SK-N-SH (cell line): ENCODE data around the gene PPP3R1. TPM values are rescaled to one million over a fixed set of nuclear protein-coding genes. Genes with fewer than 3 reads are reported as not detected.

Experiments
- CTCF ChIA-PET: fragments of 300-600, 350-600 bp; formaldehyde crosslinking; extraction: SDS; loops from one replicate; lab custom pipeline; 2021; lab: Yijun Ruan, JAX
- POLR2A ChIA-PET: fragments of 350-600 bp; sonication (Branson Sonifier 250); formaldehyde crosslinking; extraction: SDS; loops from one replicate; lab custom pipeline; 2020; ENCODE audit warnings: antibody characterized with exemption, inconsistent platforms; lab: Yijun Ruan, JAX
- DNase-seq: peaks from one replicate; pipeline ENCODE4 v3.0.0; 2012
- H2AFZ ChIP-seq: fragments of 200-600 bp; sonication (generic); 2 replicates; pipeline ENCODE4 v1.8.1; 2016; ENCODE audit warnings: antibody characterized with exemption, mild to moderate bottlenecking, low read depth
- H3F3A ChIP-seq: fragments of 200-600 bp; sonication (generic); replicated peaks from 2 replicates; pipeline ENCODE3; 2016; ENCODE audit warnings: antibody characterized with exemption, mild to moderate bottlenecking; ENCODE audit not compliant: insufficient read depth
- H3K27ac ChIP-seq, 2 experiments: fragments of 200-500 bp in 1 of 2; fragments of 200-600 bp in 1 of 2; sonication (Bioruptor generic) in 1 of 2; sonication (generic), shearing (Covaris generic) in 1 of 2; 2 replicates each; pipeline versions ENCODE4 v1.5.1 to v1.6.1; 2014 to 2016; ENCODE audit warnings: low read depth in 2 of 2, inconsistent platforms in 1 of 2, low read length in 1 of 2, mild to moderate bottlenecking in 1 of 2, mixed read lengths in 1 of 2
- H3K27me3 ChIP-seq: fragments of 200-600 bp; sonication (generic), shearing (Covaris generic); 2 replicates; pipeline ENCODE4 v1.6.1; 2016; ENCODE audit warnings: mixed run types; ENCODE audit not compliant: insufficient read depth
- H3K36me3 ChIP-seq, 2 experiments: fragments of 200-500 bp in 1 of 2; fragments of 200-600 bp in 1 of 2; sonication (Bioruptor generic) in 1 of 2; sonication (generic) in 1 of 2; replicated peaks in 1 of 2; 2 replicates each; pipeline versions ENCODE3 to v1.5.1; 2014 to 2016; ENCODE audit warnings: low read length in 1 of 2, mild to moderate bottlenecking in 1 of 2; ENCODE audit not compliant: insufficient read depth in 2 of 2, control insufficient read depth in 1 of 2
- H3K4me1 ChIP-seq, 2 experiments: fragments of 200-500 bp in 1 of 2; fragments of 200-600 bp in 1 of 2; sonication (Bioruptor generic) in 1 of 2; sonication (generic), shearing (Covaris generic) in 1 of 2; 2 replicates each; pipeline versions ENCODE4 v1.5.1 to v1.6.1; 2014 to 2016; ENCODE audit warnings: low read depth in 1 of 2, low read length in 1 of 2, mixed run types in 1 of 2; ENCODE audit not compliant: insufficient read depth in 2 of 2, control insufficient read depth in 1 of 2
- H3K4me2 ChIP-seq: fragments of 200-600 bp; sonication (generic), shearing (Covaris generic); 2 replicates; pipeline ENCODE4 v1.6.1; 2017; ENCODE audit warnings: mixed run types
- H3K4me3 ChIP-seq, 2 experiments: fragments of 200-500 bp in 1 of 2; fragments of 200-600 bp in 1 of 2; sonication (Bioruptor generic) in 1 of 2; sonication (generic), shearing (Covaris generic) in 1 of 2; 2 replicates each; pipeline versions ENCODE4 v1.5.1 to v1.8.1; 2014 to 2016; ENCODE audit warnings: low read depth in 2 of 2, inconsistent platforms in 1 of 2, low read length in 1 of 2, mild to moderate bottlenecking in 1 of 2, mixed read lengths in 1 of 2, moderate library complexity in 1 of 2
- H3K79me2 ChIP-seq: fragments of 200-600 bp; sonication (generic); 2 replicates; pipeline ENCODE4 v1.8.1; 2017; ENCODE audit warnings: mild to moderate bottlenecking; ENCODE audit not compliant: insufficient read depth
- H3K9ac ChIP-seq: fragments of 200-600 bp; sonication (generic); 2 replicates; pipeline ENCODE4 v1.6.1; 2017; ENCODE audit warnings: mixed run types
- H3K9me2 ChIP-seq: fragments of 200-600 bp; sonication (generic); 2 replicates; pipeline ENCODE4 v1.6.1; 2017; ENCODE audit warnings: mixed run types
- H3K9me3 ChIP-seq: fragments of 200-600 bp; sonication (generic); 2 replicates; pipeline ENCODE4 v1.6.1; 2017; ENCODE audit warnings: mixed run types, mild to moderate bottlenecking, moderate library complexity
- H4K20me1 ChIP-seq: fragments of 200-600 bp; sonication (generic); 2 replicates; pipeline ENCODE4 v1.6.1; 2017; ENCODE audit warnings: mild to moderate bottlenecking, mixed run types; ENCODE audit not compliant: insufficient read depth
- CHD2 ChIP-seq: fragments of 150-350 bp; IDR thresholded peaks from 2 replicates; pipeline ENCODE4 v1.6.1; 2018; ENCODE audit warnings: low read length; ENCODE audit not compliant: partially characterized antibody
- ELF1 ChIP-seq: IDR thresholded peaks from 2 replicates; pipeline ENCODE4 v1.4.0; 2012
- EP300 ChIP-seq, 2 experiments: IDR thresholded peaks; 2 replicates each; pipeline versions ENCODE4 v1.4.0 to v1.6.1; 2012; ENCODE audit warnings: borderline replicate concordance in 1 of 2, low read depth in 1 of 2, low read length in 1 of 2
- EZH2phosphoT487 ChIP-seq: fragments of 200-600 bp; sonication (generic); IDR thresholded peaks from 2 replicates; pipeline ENCODE4 v1.6.1; 2017; ENCODE audit warnings: low read depth, mixed run types, mild to moderate bottlenecking, antibody characterized with exemption, moderate library complexity, borderline replicate concordance
- FOSL2 ChIP-seq: IDR thresholded peaks from 2 replicates; pipeline ENCODE4 v1.4.0; 2012; ENCODE audit warnings: low read depth, mild to moderate bottlenecking, moderate library complexity, borderline replicate concordance
- FOXJ3 ChIP-seq: sonication (generic); formaldehyde crosslinking; IDR thresholded peaks from 2 replicates; pipeline ENCODE4 v1.5.1; 2020; ENCODE audit warnings: mild to moderate bottlenecking, missing genetic modification reagents
- FOXM1 ChIP-seq: IDR thresholded peaks from 2 replicates; pipeline ENCODE4 v1.4.0; 2012; ENCODE audit warnings: low read depth, mild to moderate bottlenecking
- GABPA ChIP-seq: IDR thresholded peaks from 2 replicates; pipeline ENCODE4 v1.4.0; 2012; ENCODE audit warnings: low read depth, mild to moderate bottlenecking
- GATA2 ChIP-seq: sonication (generic); formaldehyde crosslinking; IDR thresholded peaks from 2 replicates; pipeline ENCODE4 v1.5.0; 2020; ENCODE audit warnings: mild to moderate bottlenecking, missing genetic modification reagents
- JUND ChIP-seq: IDR thresholded peaks from 2 replicates; pipeline ENCODE4 v1.4.0; 2012
- MEF2A ChIP-seq: IDR thresholded peaks from 2 replicates; pipeline ENCODE4 v1.4.0; 2012; ENCODE audit warnings: low read depth, borderline replicate concordance
- NFIC ChIP-seq: IDR thresholded peaks from 2 replicates; pipeline ENCODE4 v1.4.0; 2012; ENCODE audit warnings: borderline replicate concordance
- NRF1 ChIP-seq: IDR thresholded peaks from 2 replicates; pipeline ENCODE4 v1.6.1; 2012; ENCODE audit warnings: low read depth, mild to moderate bottlenecking, low read length
- RAD21 ChIP-seq: IDR thresholded peaks from 2 replicates; pipeline ENCODE4 v1.6.1; 2012; ENCODE audit warnings: mild to moderate bottlenecking, low read length
- RCOR1 ChIP-seq: fragments of 150-350 bp; IDR thresholded peaks from 2 replicates; pipeline ENCODE4 v1.6.1; 2017; ENCODE audit warnings: antibody characterized with exemption, low read length
- RFX5 ChIP-seq: IDR thresholded peaks from 2 replicates; pipeline ENCODE4 v1.6.1; 2012; ENCODE audit warnings: mild to moderate bottlenecking, improper control_type of control experiment, low read length
- RXRA ChIP-seq: IDR thresholded peaks from 2 replicates; pipeline ENCODE4 v1.4.0; 2012; ENCODE audit warnings: low read depth, mild to moderate bottlenecking, borderline replicate concordance
- SIN3A ChIP-seq: IDR thresholded peaks from 2 replicates; pipeline ENCODE4 v1.6.1; 2012; ENCODE audit warnings: low read depth, mild to moderate bottlenecking, low read length, moderate library complexity, borderline replicate concordance
- TAF1 ChIP-seq: IDR thresholded peaks from 2 replicates; pipeline ENCODE4 v1.6.1; 2012; ENCODE audit warnings: low read depth, mild to moderate bottlenecking, low read length, moderate library complexity, borderline replicate concordance
- TCF12 ChIP-seq: IDR thresholded peaks from 2 replicates; pipeline ENCODE4 v1.4.0; 2012
- TEAD4 ChIP-seq: IDR thresholded peaks from 2 replicates; pipeline ENCODE4 v1.4.0; 2012; ENCODE audit warnings: mild to moderate bottlenecking, borderline replicate concordance; ENCODE audit not compliant: insufficient read depth
- YY1 ChIP-seq: IDR thresholded peaks from 2 replicates; pipeline ENCODE4 v1.4.0; 2012; ENCODE audit warnings: low read depth, mild to moderate bottlenecking
- WGBS: methylation state at CpG from one replicate; pipeline ENCODE4 v1.1.6; 2017; ENCODE audit warnings: low lambda C conversion rate; 5-methylcytosine and 5-hydroxymethylcytosine counted together
- polyA plus RNA-seq, 3 experiments: library from polyadenylated mRNA; depleted of rRNA; stranded (reverse); fragments of >200 nt; gene quantifications; 2 replicates each; pipeline ENCODE4 v1.2.3, GENCODE V29; 2012
- TF ChIP-seq, protein P1 (sequence below): fragments of 200-600 bp; sonication (generic); IDR thresholded peaks from 2 replicates; pipeline ENCODE4 v1.6.1; 2017; ENCODE audit warnings: antibody characterized with exemption, mild to moderate bottlenecking, moderate library complexity
- TF ChIP-seq, protein P2 (sequence below): fragments of 150-350 bp; IDR thresholded peaks from 2 replicates; pipeline ENCODE4 v1.6.1; 2017; ENCODE audit warnings: antibody characterized with exemption, low read length, low read depth, borderline replicate concordance
- TF ChIP-seq, protein P3 (sequence below): IDR thresholded peaks from 2 replicates; pipeline ENCODE4 v1.4.0; 2012; ENCODE audit warnings: low read depth, borderline replicate concordance
- TF ChIP-seq, protein P4 (sequence below): IDR thresholded peaks from 2 replicates; pipeline ENCODE4 v1.4.0; 2012; ENCODE audit warnings: low read depth, borderline replicate concordance
- TF ChIP-seq, protein P5 (sequence below): fragments of 150-350 bp; IDR thresholded peaks from 2 replicates; pipeline ENCODE4 v1.6.1; 2016; ENCODE audit warnings: mild to moderate bottlenecking, low read depth, low read length
- TF ChIP-seq, protein P6 (sequence below): IDR thresholded peaks from 2 replicates; pipeline ENCODE4 v1.4.0; 2012; ENCODE audit warnings: low read depth

The PPP3R1 gene
- polyA plus RNA-seq, 1 of the 3 experiments (the other 2 are of a cell fraction), result 12.0 TPM

DNA sequence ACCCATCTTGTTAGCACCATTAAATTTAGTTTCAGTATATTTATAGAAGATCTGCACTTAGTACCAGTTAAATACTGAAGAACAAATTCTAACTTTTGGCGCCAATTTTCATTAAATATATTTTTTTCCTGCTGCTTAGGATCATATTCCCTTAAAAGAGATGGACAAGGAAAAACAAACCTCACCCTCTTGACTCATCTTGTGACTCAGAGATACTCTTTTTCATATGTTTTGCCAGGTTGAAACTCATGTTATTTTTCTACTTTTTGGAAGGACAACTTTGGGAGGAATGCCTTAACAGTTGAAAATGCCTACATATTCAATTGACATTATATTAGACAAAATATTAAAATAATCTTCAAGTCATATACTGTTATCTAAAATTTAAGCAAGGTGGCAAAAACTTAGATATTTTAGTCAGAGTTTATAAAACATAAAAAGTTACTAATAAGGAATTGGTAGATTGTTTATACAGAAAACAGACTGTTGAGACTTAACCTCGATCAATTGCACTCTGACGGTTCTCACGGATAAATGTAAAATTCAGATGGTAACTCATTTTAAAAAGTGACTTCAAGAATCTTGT is 58.5 kb downstream of the PPP3R1 start:
- peaks cover 28% of the 10 kb centered on the region for H3F3A ChIP-seq
- POLR2A ChIA-PET, result no interaction called here
- no peak overlapping the region for H3K9ac ChIP-seq
- peak overlapping the region in 1 of 2 experiments; percentile 61; a peak in 3 of 4 replicates for H3K27ac ChIP-seq
- peaks cover 2 to 15% of the 10 kb centered on the region in 2 experiments; a peak in 2 of 4 replicates for H3K4me1 ChIP-seq
- peaks cover 96% of the 10 kb centered on the region for H3K79me2 ChIP-seq
- CTCF ChIA-PET, result interaction anchor here (0.7 to 2.5 kb wide), 5 partner anchors 14 to 98 kb away, joined by 3 to 6 read pairs (median 4); no protein-coding TSS in a partner anchor
- no peak overlapping the region for H2AFZ ChIP-seq
- DNase-seq, result no peak
- no peak overlapping the region for H3K4me3 ChIP-seq
- WGBS, result 80% methylated on average over 4 of the region's 4 CpGs
- peaks cover 5 to 6% of the 10 kb centered on the region in 2 experiments for H3K36me3 ChIP-seq
- H3K27me3 ChIP-seq, result no peaks in the 10 kb centered on the region
- H3K4me2 ChIP-seq, result peak overlapping the region; percentile 12; the same call in 1 of the 2 replicates
- H3K9me3 ChIP-seq, result no peaks in the 10 kb centered on the region
- H3K9me2 ChIP-seq, result no peaks in the 10 kb centered on the region
- H4K20me1 ChIP-seq, result peaks cover 57% of the 10 kb centered on the region
- no peak for TF ChIP-seq RCOR1
- TF ChIP-seq FOXJ3, result no peak
- no peak for TF ChIP-seq TEAD4
- no peak for TF ChIP-seq ELF1
- TF ChIP-seq, protein P1, sequence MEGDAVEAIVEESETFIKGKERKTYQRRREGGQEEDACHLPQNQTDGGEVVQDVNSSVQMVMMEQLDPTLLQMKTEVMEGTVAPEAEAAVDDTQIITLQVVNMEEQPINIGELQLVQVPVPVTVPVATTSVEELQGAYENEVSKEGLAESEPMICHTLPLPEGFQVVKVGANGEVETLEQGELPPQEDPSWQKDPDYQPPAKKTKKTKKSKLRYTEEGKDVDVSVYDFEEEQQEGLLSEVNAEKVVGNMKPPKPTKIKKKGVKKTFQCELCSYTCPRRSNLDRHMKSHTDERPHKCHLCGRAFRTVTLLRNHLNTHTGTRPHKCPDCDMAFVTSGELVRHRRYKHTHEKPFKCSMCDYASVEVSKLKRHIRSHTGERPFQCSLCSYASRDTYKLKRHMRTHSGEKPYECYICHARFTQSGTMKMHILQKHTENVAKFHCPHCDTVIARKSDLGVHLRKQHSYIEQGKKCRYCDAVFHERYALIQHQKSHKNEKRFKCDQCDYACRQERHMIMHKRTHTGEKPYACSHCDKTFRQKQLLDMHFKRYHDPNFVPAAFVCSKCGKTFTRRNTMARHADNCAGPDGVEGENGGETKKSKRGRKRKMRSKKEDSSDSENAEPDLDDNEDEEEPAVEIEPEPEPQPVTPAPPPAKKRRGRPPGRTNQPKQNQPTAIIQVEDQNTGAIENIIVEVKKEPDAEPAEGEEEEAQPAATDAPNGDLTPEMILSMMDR, result no peak
- TF ChIP-seq CHD2, result no peak
- TF ChIP-seq RAD21, result no peak
- no peak for TF ChIP-seq YY1
- no peak for TF ChIP-seq GABPA
- peak; percentile 78 for TF ChIP-seq FOSL2
- TF ChIP-seq FOXM1, result no peak
- no peak for TF ChIP-seq NRF1
- 0 out of 2 replicates have a peak, but pooled peaks have one; percentile 36 for TF ChIP-seq TCF12
- TF ChIP-seq NFIC, result no peak; the same call in 1 of the 2 replicates
- TF ChIP-seq, protein P2, sequence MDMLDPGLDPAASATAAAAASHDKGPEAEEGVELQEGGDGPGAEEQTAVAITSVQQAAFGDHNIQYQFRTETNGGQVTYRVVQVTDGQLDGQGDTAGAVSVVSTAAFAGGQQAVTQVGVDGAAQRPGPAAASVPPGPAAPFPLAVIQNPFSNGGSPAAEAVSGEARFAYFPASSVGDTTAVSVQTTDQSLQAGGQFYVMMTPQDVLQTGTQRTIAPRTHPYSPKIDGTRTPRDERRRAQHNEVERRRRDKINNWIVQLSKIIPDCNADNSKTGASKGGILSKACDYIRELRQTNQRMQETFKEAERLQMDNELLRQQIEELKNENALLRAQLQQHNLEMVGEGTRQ, result no peak
- no peak for TF ChIP-seq RXRA
- no peak for TF ChIP-seq GATA2
- TF ChIP-seq JUND, result peak; percentile 44
- TF ChIP-seq, protein P3, sequence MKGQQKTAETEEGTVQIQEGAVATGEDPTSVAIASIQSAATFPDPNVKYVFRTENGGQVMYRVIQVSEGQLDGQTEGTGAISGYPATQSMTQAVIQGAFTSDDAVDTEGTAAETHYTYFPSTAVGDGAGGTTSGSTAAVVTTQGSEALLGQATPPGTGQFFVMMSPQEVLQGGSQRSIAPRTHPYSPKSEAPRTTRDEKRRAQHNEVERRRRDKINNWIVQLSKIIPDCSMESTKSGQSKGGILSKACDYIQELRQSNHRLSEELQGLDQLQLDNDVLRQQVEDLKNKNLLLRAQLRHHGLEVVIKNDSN, result no peak
- no peak for TF ChIP-seq EZH2phosphoT487
- TF ChIP-seq, protein P4, sequence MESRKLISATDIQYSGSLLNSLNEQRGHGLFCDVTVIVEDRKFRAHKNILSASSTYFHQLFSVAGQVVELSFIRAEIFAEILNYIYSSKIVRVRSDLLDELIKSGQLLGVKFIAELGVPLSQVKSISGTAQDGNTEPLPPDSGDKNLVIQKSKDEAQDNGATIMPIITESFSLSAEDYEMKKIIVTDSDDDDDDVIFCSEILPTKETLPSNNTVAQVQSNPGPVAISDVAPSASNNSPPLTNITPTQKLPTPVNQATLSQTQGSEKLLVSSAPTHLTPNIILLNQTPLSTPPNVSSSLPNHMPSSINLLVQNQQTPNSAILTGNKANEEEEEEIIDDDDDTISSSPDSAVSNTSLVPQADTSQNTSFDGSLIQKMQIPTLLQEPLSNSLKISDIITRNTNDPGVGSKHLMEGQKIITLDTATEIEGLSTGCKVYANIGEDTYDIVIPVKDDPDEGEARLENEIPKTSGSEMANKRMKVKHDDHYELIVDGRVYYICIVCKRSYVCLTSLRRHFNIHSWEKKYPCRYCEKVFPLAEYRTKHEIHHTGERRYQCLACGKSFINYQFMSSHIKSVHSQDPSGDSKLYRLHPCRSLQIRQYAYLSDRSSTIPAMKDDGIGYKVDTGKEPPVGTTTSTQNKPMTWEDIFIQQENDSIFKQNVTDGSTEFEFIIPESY, result no peak
- no peak for TF ChIP-seq EP300 (IDR thresholded peaks at IDR 0.05; ENCODE audit: borderline replicate concordance in 1 of 2, low read depth in 1 of 2, low read length in 1 of 2)
- no peak for TF ChIP-seq TAF1
- no peak for TF ChIP-seq MEF2A
- TF ChIP-seq RFX5, result no peak
- TF ChIP-seq, protein P5, sequence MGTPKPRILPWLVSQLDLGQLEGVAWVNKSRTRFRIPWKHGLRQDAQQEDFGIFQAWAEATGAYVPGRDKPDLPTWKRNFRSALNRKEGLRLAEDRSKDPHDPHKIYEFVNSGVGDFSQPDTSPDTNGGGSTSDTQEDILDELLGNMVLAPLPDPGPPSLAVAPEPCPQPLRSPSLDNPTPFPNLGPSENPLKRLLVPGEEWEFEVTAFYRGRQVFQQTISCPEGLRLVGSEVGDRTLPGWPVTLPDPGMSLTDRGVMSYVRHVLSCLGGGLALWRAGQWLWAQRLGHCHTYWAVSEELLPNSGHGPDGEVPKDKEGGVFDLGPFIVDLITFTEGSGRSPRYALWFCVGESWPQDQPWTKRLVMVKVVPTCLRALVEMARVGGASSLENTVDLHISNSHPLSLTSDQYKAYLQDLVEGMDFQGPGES, result no peak
- TF ChIP-seq, protein P6, sequence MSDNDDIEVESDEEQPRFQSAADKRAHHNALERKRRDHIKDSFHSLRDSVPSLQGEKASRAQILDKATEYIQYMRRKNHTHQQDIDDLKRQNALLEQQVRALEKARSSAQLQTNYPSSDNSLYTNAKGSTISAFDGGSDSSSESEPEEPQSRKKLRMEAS, result no peak
- no peak for TF ChIP-seq SIN3A
